SK-N-SH (cell line): Measurements from ENCODE around the gene SMARCD3. TPM values are rescaled to one million over a fixed set of nuclear protein-coding genes. Genes with fewer than 3 reads are reported as not detected.

Source experiments
- CTCF ChIA-PET: fragments of 300-600, 350-600 bp; formaldehyde crosslinking; extraction: SDS; loops from one replicate; lab custom pipeline; 2021; lab: Yijun Ruan, JAX
- POLR2A ChIA-PET: fragments of 350-600 bp; sonication (Branson Sonifier 250); formaldehyde crosslinking; extraction: SDS; loops from one replicate; lab custom pipeline; 2020; ENCODE audit warnings: antibody characterized with exemption, inconsistent platforms; lab: Yijun Ruan, JAX
- DNase-seq: peaks from one replicate; pipeline ENCODE4 v3.0.0; 2012
- H2AFZ ChIP-seq: fragments of 200-600 bp; sonication (generic); 2 replicates; pipeline ENCODE4 v1.8.1; 2016; ENCODE audit warnings: antibody characterized with exemption, mild to moderate bottlenecking, low read depth
- H3F3A ChIP-seq: fragments of 200-600 bp; sonication (generic); replicated peaks from 2 replicates; pipeline ENCODE3; 2016; ENCODE audit warnings: antibody characterized with exemption, mild to moderate bottlenecking; ENCODE audit not compliant: insufficient read depth
- H3K27ac ChIP-seq, 2 experiments: fragments of 200-500 bp in 1 of 2; fragments of 200-600 bp in 1 of 2; sonication (Bioruptor generic) in 1 of 2; sonication (generic), shearing (Covaris generic) in 1 of 2; 2 replicates each; pipeline versions ENCODE4 v1.5.1 to v1.6.1; 2014 to 2016; ENCODE audit warnings: low read depth in 2 of 2, inconsistent platforms in 1 of 2, low read length in 1 of 2, mild to moderate bottlenecking in 1 of 2, mixed read lengths in 1 of 2
- H3K27me3 ChIP-seq: fragments of 200-600 bp; sonication (generic), shearing (Covaris generic); 2 replicates; pipeline ENCODE4 v1.6.1; 2016; ENCODE audit warnings: mixed run types; ENCODE audit not compliant: insufficient read depth
- H3K36me3 ChIP-seq, 2 experiments: fragments of 200-500 bp in 1 of 2; fragments of 200-600 bp in 1 of 2; sonication (Bioruptor generic) in 1 of 2; sonication (generic) in 1 of 2; replicated peaks in 1 of 2; 2 replicates each; pipeline versions ENCODE3 to v1.5.1; 2014 to 2016; ENCODE audit warnings: low read length in 1 of 2, mild to moderate bottlenecking in 1 of 2; ENCODE audit not compliant: insufficient read depth in 2 of 2, control insufficient read depth in 1 of 2
- H3K4me1 ChIP-seq, 2 experiments: fragments of 200-500 bp in 1 of 2; fragments of 200-600 bp in 1 of 2; sonication (Bioruptor generic) in 1 of 2; sonication (generic), shearing (Covaris generic) in 1 of 2; 2 replicates each; pipeline versions ENCODE4 v1.5.1 to v1.6.1; 2014 to 2016; ENCODE audit warnings: low read depth in 1 of 2, low read length in 1 of 2, mixed run types in 1 of 2; ENCODE audit not compliant: insufficient read depth in 2 of 2, control insufficient read depth in 1 of 2
- H3K4me2 ChIP-seq: fragments of 200-600 bp; sonication (generic), shearing (Covaris generic); 2 replicates; pipeline ENCODE4 v1.6.1; 2017; ENCODE audit warnings: mixed run types
- H3K4me3 ChIP-seq, 2 experiments: fragments of 200-500 bp in 1 of 2; fragments of 200-600 bp in 1 of 2; sonication (Bioruptor generic) in 1 of 2; sonication (generic), shearing (Covaris generic) in 1 of 2; 2 replicates each; pipeline versions ENCODE4 v1.5.1 to v1.8.1; 2014 to 2016; ENCODE audit warnings: low read depth in 2 of 2, inconsistent platforms in 1 of 2, low read length in 1 of 2, mild to moderate bottlenecking in 1 of 2, mixed read lengths in 1 of 2, moderate library complexity in 1 of 2
- H3K79me2 ChIP-seq: fragments of 200-600 bp; sonication (generic); 2 replicates; pipeline ENCODE4 v1.8.1; 2017; ENCODE audit warnings: mild to moderate bottlenecking; ENCODE audit not compliant: insufficient read depth
- H3K9ac ChIP-seq: fragments of 200-600 bp; sonication (generic); 2 replicates; pipeline ENCODE4 v1.6.1; 2017; ENCODE audit warnings: mixed run types
- H3K9me2 ChIP-seq: fragments of 200-600 bp; sonication (generic); 2 replicates; pipeline ENCODE4 v1.6.1; 2017; ENCODE audit warnings: mixed run types
- H3K9me3 ChIP-seq: fragments of 200-600 bp; sonication (generic); 2 replicates; pipeline ENCODE4 v1.6.1; 2017; ENCODE audit warnings: mixed run types, mild to moderate bottlenecking, moderate library complexity
- H4K20me1 ChIP-seq: fragments of 200-600 bp; sonication (generic); 2 replicates; pipeline ENCODE4 v1.6.1; 2017; ENCODE audit warnings: mild to moderate bottlenecking, mixed run types; ENCODE audit not compliant: insufficient read depth
- FOSL2 ChIP-seq: IDR thresholded peaks from 2 replicates; pipeline ENCODE4 v1.4.0; 2012; ENCODE audit warnings: low read depth, mild to moderate bottlenecking, moderate library complexity, borderline replicate concordance
- JUND ChIP-seq: IDR thresholded peaks from 2 replicates; pipeline ENCODE4 v1.4.0; 2012
- RCOR1 ChIP-seq: fragments of 150-350 bp; IDR thresholded peaks from 2 replicates; pipeline ENCODE4 v1.6.1; 2017; ENCODE audit warnings: antibody characterized with exemption, low read length
- WGBS: methylation state at CpG from one replicate; pipeline ENCODE4 v1.1.6; 2017; ENCODE audit warnings: low lambda C conversion rate; 5-methylcytosine and 5-hydroxymethylcytosine counted together
- polyA plus RNA-seq, 3 experiments: library from polyadenylated mRNA; depleted of rRNA; stranded (reverse); fragments of >200 nt; gene quantifications; 2 replicates each; pipeline ENCODE4 v1.2.3, GENCODE V29; 2012
- TF ChIP-seq, protein P1 (sequence below): IDR thresholded peaks from 2 replicates; pipeline ENCODE4 v1.4.0; 2012; ENCODE audit warnings: low read depth
- TF ChIP-seq, protein P2 (sequence below): IDR thresholded peaks from 2 replicates; pipeline ENCODE4 v1.6.1; 2012; ENCODE audit warnings: mild to moderate bottlenecking, low read depth, low read length, moderate library complexity
- TF ChIP-seq, protein P3 (sequence below): fragments of 150-350 bp; IDR thresholded peaks from 2 replicates; pipeline ENCODE4 v1.6.1; 2017; ENCODE audit warnings: antibody characterized with exemption, low read length, low read depth, borderline replicate concordance
- TF ChIP-seq, protein P4 (sequence below): fragments of 200-600 bp; sonication (generic); IDR thresholded peaks from 2 replicates; pipeline ENCODE4 v1.6.1; 2017; ENCODE audit warnings: antibody characterized with exemption, mild to moderate bottlenecking, moderate library complexity

Gene SMARCD3
- polyA plus RNA-seq, 1 of the 3 experiments (the other 2 are of a cell fraction) = 62.8 TPM

DNA sequence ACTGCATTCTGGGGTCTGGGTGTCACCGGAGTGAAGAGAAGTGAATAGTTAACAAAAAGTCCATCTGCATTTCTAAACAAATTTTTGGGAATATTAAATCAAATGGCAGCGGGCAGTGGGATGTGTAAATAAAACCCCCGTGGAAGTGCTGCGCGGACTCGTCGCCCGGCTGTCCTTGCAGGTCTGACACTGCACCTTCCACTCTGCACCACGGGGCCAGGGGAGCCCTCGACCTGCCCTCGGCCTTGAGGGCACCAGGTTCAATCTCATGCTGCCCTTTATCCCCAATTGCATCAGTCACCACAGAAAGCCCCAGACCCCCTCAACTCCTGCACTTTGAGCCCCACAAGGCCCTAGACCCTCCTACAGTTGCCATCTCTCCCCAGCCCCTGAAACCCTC lies 6.4 kb upstream of the SMARCD3 start (continued):
- no peak for TF ChIP-seq RCOR1
- TF ChIP-seq, protein P1, sequence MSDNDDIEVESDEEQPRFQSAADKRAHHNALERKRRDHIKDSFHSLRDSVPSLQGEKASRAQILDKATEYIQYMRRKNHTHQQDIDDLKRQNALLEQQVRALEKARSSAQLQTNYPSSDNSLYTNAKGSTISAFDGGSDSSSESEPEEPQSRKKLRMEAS = no peak
- TF ChIP-seq, all 33 proteins: peak for 0

DNA sequence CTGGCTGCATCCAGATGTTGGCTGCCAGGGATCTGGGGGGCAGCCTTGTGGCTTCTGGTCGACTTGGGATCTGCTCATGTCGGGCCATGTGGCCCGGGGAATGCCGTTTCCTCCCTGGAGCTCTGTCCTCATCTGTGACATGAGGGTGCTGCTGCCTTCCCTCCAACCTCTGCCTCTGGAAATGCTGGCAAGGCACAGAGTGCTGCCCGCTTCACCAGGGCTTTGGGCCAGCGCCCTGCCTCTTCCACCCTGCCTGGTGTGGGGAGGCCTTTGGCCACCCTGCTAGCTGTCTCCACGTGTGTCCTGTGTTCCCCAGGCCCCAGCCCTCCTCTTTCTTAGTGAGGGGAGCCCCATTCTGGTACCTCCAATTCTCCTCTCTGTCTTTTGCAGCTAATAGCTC lies 5.8 kb upstream of the SMARCD3 start:
- no peaks in the 10 kb centered on the region for H3K9me3 ChIP-seq

More for the DNA sequence above, 5.8 kb upstream of the SMARCD3 start:
- Histone ChIP-seq H2AFZ (no peak overlapping the region), H4K20me1 (no peaks in the 10 kb centered on the region), H3K4me3 (no peak overlapping the region), H3K79me2 (no peaks in the 10 kb centered on the region), H3K9ac (no peak overlapping the region), H3F3A (peaks cover 12% of the 10 kb centered on the region), H3K27me3 (no peaks in the 10 kb centered on the region), H3K27ac (no peak overlapping the region), H3K4me1 (peaks cover 17 to 25% of the 10 kb centered on the region in 2 experiments; a peak in 3 of 4 replicates), H3K4me2 (no peak overlapping the region), H3K9me2 (no peaks in the 10 kb centered on the region), H3K36me3 (no peaks in the 10 kb centered on the region)
- DNase-seq = no peak
- POLR2A ChIA-PET = no interaction called here
- 73% methylated on average over 6 of the region's 7 CpGs for WGBS
- TF ChIP-seq FOSL2 (no peak), JUND (no peak)
- TF ChIP-seq, protein P2, sequence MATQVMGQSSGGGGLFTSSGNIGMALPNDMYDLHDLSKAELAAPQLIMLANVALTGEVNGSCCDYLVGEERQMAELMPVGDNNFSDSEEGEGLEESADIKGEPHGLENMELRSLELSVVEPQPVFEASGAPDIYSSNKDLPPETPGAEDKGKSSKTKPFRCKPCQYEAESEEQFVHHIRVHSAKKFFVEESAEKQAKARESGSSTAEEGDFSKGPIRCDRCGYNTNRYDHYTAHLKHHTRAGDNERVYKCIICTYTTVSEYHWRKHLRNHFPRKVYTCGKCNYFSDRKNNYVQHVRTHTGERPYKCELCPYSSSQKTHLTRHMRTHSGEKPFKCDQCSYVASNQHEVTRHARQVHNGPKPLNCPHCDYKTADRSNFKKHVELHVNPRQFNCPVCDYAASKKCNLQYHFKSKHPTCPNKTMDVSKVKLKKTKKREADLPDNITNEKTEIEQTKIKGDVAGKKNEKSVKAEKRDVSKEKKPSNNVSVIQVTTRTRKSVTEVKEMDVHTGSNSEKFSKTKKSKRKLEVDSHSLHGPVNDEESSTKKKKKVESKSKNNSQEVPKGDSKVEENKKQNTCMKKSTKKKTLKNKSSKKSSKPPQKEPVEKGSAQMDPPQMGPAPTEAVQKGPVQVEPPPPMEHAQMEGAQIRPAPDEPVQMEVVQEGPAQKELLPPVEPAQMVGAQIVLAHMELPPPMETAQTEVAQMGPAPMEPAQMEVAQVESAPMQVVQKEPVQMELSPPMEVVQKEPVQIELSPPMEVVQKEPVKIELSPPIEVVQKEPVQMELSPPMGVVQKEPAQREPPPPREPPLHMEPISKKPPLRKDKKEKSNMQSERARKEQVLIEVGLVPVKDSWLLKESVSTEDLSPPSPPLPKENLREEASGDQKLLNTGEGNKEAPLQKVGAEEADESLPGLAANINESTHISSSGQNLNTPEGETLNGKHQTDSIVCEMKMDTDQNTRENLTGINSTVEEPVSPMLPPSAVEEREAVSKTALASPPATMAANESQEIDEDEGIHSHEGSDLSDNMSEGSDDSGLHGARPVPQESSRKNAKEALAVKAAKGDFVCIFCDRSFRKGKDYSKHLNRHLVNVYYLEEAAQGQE = no peak
- TF ChIP-seq, protein P3, sequence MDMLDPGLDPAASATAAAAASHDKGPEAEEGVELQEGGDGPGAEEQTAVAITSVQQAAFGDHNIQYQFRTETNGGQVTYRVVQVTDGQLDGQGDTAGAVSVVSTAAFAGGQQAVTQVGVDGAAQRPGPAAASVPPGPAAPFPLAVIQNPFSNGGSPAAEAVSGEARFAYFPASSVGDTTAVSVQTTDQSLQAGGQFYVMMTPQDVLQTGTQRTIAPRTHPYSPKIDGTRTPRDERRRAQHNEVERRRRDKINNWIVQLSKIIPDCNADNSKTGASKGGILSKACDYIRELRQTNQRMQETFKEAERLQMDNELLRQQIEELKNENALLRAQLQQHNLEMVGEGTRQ = no peak
- TF ChIP-seq, protein P4, sequence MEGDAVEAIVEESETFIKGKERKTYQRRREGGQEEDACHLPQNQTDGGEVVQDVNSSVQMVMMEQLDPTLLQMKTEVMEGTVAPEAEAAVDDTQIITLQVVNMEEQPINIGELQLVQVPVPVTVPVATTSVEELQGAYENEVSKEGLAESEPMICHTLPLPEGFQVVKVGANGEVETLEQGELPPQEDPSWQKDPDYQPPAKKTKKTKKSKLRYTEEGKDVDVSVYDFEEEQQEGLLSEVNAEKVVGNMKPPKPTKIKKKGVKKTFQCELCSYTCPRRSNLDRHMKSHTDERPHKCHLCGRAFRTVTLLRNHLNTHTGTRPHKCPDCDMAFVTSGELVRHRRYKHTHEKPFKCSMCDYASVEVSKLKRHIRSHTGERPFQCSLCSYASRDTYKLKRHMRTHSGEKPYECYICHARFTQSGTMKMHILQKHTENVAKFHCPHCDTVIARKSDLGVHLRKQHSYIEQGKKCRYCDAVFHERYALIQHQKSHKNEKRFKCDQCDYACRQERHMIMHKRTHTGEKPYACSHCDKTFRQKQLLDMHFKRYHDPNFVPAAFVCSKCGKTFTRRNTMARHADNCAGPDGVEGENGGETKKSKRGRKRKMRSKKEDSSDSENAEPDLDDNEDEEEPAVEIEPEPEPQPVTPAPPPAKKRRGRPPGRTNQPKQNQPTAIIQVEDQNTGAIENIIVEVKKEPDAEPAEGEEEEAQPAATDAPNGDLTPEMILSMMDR = no peak
- CTCF ChIA-PET = interaction anchor here (0.7 to 4.5 kb wide), 5 partner anchors 10 to 61 kb away, joined by 3 to 21 read pairs (median 5); no protein-coding TSS in a partner anchor
